Measurements from ENCODE around the gene CPNE8.

- no peak for TF ChIP-seq CTCF (IDR thresholded peaks at IDR 0.05)
- no peak for TF ChIP-seq POLR2A (IDR thresholded peaks at IDR 0.05)
Measured at GRCh38 chr12:38911611-38912010, 6.2 kb upstream of the CPNE8 start.
